Fibroblast of the aortic adventitia (primary cell): ENCODE data around the gene DTL. TPM values are rescaled to one million over a fixed set of nuclear protein-coding genes. Genes with fewer than 3 reads are reported as not detected.

Source experiments
- DNase-seq: peaks from one replicate; pipeline ENCODE4 v3.0.0-alpha.2; 2010; ENCODE audit warnings: low read depth
- H3K4me3 ChIP-seq: 2 replicates; pipeline ENCODE4 v1.5.1; 2011; ENCODE audit warnings: low read depth, mild to moderate bottlenecking, control low read depth, low read length, moderate library complexity
- total RNA-seq: library from RNA; depleted of rRNA; stranded (reverse); fragments of >200 nt; gene quantifications from 2 replicates; pipeline ENCODE4 v1.2.3, GENCODE V29; 2012; ENCODE audit warnings: low replicate concordance
- TF ChIP-seq, protein P1 (sequence below): IDR thresholded peaks from 2 replicates; pipeline ENCODE4 v1.5.1; 2011; ENCODE audit warnings: mild to moderate bottlenecking, low read length, control low read depth, inconsistent platforms; ENCODE audit not compliant: insufficient read depth

DTL gene
- total RNA-seq, 1 donor = 47.7 TPM

DNA sequence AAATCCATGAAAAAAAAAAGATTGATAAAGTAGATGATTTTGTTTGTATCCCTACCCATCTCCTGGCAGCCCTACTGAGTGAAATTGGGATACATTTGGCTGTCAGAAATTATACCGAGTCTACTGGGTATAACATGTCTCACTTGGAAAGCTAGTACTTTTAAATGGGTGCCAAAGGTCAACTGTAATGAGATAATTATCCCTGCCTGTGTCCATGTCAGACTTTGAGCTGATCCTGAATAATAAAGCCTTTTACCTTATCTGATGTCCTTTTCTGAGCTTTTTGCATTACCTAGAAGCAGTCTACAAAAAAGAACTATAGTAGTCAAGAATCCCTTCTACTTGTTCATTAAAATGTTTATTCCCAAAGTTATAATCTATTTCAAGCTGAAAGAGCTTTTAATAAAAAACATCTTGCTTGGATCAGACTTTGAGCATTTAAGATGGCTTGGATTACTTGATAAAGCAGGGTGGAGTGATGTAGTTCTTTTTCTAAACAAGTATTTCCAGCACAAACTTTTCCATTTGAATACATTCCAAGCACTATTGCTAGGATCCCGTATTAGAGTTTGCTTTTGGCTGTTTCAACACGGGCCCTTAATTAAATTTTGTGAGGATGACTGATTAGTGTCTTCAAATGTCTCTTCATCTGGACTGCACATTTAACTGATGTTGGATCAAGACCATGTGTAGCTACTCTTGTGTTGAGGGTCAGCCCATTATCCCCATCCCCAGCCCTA, 69.2 kb downstream of the DTL start:
- no peak overlapping the region for H3K4me3 ChIP-seq
- DNase-seq = peak; percentile 48
- TF ChIP-seq, protein P1, sequence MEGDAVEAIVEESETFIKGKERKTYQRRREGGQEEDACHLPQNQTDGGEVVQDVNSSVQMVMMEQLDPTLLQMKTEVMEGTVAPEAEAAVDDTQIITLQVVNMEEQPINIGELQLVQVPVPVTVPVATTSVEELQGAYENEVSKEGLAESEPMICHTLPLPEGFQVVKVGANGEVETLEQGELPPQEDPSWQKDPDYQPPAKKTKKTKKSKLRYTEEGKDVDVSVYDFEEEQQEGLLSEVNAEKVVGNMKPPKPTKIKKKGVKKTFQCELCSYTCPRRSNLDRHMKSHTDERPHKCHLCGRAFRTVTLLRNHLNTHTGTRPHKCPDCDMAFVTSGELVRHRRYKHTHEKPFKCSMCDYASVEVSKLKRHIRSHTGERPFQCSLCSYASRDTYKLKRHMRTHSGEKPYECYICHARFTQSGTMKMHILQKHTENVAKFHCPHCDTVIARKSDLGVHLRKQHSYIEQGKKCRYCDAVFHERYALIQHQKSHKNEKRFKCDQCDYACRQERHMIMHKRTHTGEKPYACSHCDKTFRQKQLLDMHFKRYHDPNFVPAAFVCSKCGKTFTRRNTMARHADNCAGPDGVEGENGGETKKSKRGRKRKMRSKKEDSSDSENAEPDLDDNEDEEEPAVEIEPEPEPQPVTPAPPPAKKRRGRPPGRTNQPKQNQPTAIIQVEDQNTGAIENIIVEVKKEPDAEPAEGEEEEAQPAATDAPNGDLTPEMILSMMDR = no peak

DNA sequence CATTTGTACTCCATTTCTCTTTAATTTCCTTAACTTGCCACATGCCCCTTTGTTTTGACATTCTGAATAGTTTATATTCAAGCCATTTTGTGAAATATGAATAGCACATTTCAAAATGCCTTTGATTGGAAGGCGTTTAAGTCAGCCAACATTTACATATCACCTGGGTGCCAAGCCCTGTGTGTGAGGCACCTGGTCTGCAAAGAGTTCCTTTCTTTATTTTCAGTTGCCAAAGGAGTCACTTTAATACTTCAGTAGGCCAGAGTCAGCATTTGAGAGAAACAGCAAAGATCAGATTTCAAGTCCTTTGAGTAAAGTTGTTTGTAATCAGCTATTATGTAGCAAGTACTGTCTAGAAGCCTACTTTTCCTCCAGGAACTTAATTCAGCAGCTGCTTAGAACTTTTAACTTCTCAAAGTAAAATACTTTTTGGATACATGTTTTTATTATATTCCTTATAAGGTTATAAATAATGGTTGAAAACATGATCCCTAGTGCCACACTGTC, 70.8 kb downstream of the DTL start:
- DNase-seq = no peak
- TF ChIP-seq, protein P1 = no peak
- H3K4me3 ChIP-seq = no peak overlapping the region

DNA sequence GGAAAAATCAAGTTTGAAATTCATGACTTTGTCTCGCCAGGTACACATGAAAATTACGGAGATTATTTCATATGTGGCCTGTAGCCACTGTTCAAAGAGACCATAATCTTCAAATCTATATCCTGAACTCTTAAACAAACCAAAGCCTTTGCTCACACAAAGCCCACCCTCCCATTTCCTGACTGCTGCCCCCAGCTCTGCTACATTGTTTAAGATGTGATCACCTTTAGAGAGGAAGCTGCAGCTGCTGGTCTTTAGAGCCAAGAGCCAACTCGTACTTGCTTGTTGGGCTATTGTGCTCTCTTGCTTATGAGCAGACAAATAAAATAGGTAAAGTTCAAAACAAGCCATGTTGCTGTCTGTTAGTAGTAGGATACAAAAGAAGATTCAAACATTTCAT, 71.9 kb downstream of the DTL start:
- TF ChIP-seq, protein P1 = no peak

DNA sequence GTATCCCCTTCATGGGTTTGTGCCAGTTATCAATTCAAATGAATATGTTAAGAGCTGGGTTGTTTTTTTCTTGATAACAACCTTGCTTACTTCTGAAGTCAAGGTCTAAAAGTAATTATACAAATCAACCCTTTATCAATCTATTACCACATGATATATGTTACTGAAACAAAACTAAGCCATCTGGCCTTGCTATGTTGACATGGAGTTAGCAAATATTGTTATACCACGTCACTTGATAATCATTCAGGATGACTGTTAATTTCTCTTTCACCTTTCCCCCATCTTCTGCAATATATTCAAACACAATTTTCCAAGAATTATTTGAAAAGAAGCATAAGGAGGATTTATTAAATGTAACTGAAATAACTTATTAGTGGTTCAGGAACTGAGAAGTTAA, 72.6 kb downstream of the DTL start:
- TF ChIP-seq, protein P1 = no peak
- H3K4me3 ChIP-seq = no peak overlapping the region
- DNase-seq = no peak

More for the DNA sequence above, 71.9 kb downstream of the DTL start:
- no peak for DNase-seq
- H3K4me3 ChIP-seq = no peak overlapping the region

DNA sequence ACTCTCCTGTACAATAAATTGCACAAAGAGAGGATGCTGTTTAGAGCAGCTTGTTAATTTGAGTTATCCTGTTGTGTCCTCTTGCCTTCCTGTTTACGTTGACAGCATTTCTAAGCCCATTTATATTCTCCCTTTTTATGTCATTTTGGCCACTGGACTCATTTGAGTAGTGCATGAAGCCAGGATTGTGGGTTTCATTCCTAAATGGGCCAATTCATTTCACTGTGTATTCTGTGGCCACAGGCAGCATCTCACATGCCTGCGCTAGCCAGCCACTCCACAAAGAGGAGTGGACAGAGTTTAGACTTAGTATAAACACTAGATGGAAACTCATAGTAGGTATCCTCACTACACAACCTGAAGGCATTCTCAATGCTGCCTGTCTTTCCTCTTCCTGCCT, 73.4 kb downstream of the DTL start:
- no peak for DNase-seq
- H3K4me3 ChIP-seq = no peak overlapping the region
- TF ChIP-seq, protein P1 = no peak

DNA sequence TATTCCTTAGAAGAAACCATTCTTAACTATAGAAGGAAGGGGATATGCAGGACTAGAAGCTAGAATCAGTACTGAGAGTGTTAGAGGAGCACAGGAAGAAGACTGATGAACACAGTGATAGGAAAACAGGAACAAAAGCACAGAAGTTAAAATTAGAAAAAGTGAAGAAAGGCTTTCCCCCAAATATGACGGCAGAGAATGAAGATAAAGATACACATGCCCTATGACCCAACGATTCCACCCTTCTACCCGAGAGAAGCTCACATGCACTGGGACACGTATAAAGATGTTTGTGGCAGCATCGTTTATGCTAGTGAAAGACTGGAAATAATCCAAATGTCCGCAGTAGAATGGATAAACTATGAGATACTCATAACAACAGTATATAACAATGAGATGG, 74.2 kb downstream of the DTL start:
- no peak overlapping the region for H3K4me3 ChIP-seq
- TF ChIP-seq, protein P1 = no peak
- DNase-seq = no peak

DNA sequence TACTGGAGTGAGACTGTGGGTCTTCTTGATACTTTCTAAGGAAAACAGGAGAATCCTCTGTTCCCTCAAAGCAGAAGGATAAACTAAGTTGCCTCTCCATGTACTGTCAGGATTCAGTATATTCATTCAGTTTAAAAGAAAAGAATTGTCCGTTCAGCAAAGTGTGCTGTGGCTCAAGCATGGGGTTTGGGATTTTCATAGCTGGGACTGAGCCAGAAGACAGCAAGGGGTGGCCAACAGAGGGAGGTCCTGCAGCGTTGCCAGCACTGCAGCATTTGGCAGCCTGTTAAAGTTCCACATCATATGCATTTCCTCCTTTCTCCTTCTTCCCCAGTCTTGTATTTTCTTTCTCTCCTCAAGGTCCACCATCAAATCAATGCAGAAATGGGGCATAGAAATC, 75.1 kb downstream of the DTL start:
- peak; percentile 80 for DNase-seq
- TF ChIP-seq, protein P1 = peak; percentile 38
- H3K4me3 ChIP-seq = no peak overlapping the region
